Left renal pelvis (tissue), 4 donors: ENCODE measurements around the gene POLG. TPM values are rescaled to one million over a fixed set of nuclear protein-coding genes. Genes with fewer than 3 reads are reported as not detected.

Source experiments
- DNase-seq, 4 donors: peaks; one replicate each; pipeline ENCODE4 v3.0.0-alpha.2; 2013; ENCODE audit warnings: low read depth in 4 of 4, low spot score in 3 of 4
- polyA plus RNA-seq, 4 donors: library from polyadenylated mRNA; unstranded; fragments of 120-200 nt; gene quantifications; one replicate each; pipeline ENCODE4 v1.2.1, GENCODE V29; 2013; ENCODE audit not compliant: insufficient read length in 4 of 4

POLG gene
- polyA plus RNA-seq, 4 donors, result 40.1 to 58.0 (median 49.5) TPM

- DNase-seq, result no peak
Measured at GRCh38 chr15:89370978-89371227, 36.3 kb upstream of the POLG start.

- DNase-seq, result no peak
Measured at GRCh38 chr15:89370120-89370977, 35.7 kb upstream of the POLG start.

GRCh38 chr15:89369341-89369947, 34.8 kb upstream of the POLG start:
- DNase-seq, result no peak

- no peak for DNase-seq
Measured at GRCh38 chr15:89368566-89369223, 34.1 kb upstream of the POLG start.

GRCh38 chr15:89367485-89368451, 33.1 kb upstream of the POLG start:
- DNase-seq, result no peak

GRCh38 chr15:89366656-89367393, 32.2 kb upstream of the POLG start:
- no peak for DNase-seq

GRCh38 chr15:89365462-89366065, 30.9 kb upstream of the POLG start:
- DNase-seq, result no peak

GRCh38 chr15:89364741-89365450, 30.3 kb upstream of the POLG start:
- no peak for DNase-seq

GRCh38 chr15:89364341-89364740, 29.7 kb upstream of the POLG start:
- DNase-seq, result no peak

- DNase-seq, result no peak
Measured at GRCh38 chr15:89363770-89364169, 29.1 kb upstream of the POLG start.

GRCh38 chr15:89363133-89363532, 28.5 kb upstream of the POLG start:
- no peak for DNase-seq

- DNase-seq, result no peak
Measured at GRCh38 chr15:89362203-89363101, 27.8 kb upstream of the POLG start.

- peak in 2 of 4 donors; percentile 48 to 73 for DNase-seq
Measured at GRCh38 chr15:89361451-89362202, 27.0 kb upstream of the POLG start.

- DNase-seq, result no peak
Measured at GRCh38 chr15:89360294-89360971, 25.8 kb upstream of the POLG start.

- no peak for DNase-seq
Measured at GRCh38 chr15:89359471-89360293, 25.1 kb upstream of the POLG start.
